ENCODE data around the gene TMCC2. TPM values are rescaled to one million over a fixed set of nuclear protein-coding genes. Genes with fewer than 3 reads are reported as not detected.

TMCC2 gene, protein sequence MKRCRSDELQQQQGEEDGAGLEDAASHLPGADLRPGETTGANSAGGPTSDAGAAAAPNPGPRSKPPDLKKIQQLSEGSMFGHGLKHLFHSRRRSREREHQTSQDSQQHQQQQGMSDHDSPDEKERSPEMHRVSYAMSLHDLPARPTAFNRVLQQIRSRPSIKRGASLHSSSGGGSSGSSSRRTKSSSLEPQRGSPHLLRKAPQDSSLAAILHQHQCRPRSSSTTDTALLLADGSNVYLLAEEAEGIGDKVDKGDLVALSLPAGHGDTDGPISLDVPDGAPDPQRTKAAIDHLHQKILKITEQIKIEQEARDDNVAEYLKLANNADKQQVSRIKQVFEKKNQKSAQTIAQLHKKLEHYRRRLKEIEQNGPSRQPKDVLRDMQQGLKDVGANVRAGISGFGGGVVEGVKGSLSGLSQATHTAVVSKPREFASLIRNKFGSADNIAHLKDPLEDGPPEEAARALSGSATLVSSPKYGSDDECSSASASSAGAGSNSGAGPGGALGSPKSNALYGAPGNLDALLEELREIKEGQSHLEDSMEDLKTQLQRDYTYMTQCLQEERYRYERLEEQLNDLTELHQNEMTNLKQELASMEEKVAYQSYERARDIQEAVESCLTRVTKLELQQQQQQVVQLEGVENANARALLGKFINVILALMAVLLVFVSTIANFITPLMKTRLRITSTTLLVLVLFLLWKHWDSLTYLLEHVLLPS
- total RNA-seq (2014; rRNA removed; shearing (Covaris generic)): 3.2 and 4.8 TPM in 2 replicates

DNA sequence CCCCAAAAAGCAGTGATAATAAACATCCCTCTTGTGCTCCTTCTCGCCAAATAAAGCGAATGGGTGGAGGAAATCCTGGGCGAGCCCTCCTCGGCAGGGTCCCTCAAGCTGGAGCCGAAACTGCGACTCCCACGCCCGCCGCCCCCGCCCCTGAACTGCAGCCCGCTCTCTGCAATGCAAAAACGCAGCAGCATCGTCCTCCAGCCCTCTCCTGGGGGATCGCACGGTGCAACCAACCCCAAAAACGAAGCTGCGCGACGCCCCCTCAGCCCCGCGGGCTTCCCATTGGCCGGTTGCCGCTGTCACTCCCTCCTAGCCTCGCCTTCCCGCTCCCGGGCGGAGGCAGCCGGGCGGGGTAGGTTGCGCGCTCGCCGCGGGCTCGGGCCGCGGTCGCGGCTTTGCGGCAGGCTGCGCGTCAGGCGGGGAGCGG is at the start of gene TMCC2:
TSS of gene TMCC2 (plus strand) at position 363 of the 430 bp plus-strand sequence. CDS start 619 bp downstream, outside the sequence.
- peak; percentile 94 for DNase-seq (ENCODE audit: low read depth)

DNA sequence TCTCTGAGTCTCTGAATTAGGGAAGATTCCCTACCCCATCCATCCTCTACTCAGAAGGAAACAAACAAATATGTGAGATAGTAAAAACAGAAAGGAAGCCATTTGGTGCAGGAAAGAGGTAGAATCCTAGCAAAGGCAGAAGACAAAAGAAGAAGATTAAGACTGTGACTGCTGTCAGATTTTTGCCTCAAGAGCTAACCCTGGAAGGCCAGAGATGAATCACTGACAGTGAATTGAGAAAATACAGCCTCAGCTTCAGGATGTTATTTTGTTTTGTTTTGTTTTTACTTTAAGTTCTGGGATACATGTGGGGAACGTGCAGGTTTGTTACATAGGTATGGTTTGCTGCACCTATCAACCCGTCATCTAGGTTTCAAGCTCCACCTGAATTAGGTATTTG is 47.9 kb upstream of the TMCC2 start:
- DNase-seq (ENCODE audit: low read depth): no peak

DNA sequence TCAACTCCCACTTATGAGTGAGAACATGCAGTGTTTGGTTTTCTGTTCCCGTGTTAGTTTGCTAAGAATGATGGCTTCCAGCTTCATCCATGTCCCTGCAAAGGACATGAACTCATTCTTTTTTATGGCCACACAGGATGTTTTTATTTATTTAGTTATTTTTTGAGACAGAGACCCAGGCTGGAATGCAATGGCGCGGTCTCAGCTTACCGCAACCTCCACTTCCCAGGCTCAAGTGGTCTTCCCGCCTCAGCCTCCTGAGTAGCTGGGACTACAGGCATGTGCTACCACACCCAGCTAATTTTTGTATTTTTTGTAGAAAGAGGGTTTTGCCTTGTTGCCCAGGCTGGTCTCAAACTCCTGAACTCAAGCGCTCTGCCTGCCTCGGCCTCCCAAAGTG is 47.4 kb upstream of the TMCC2 start:
- peak; percentile 15 for DNase-seq (ENCODE audit: low read depth)

DNA sequence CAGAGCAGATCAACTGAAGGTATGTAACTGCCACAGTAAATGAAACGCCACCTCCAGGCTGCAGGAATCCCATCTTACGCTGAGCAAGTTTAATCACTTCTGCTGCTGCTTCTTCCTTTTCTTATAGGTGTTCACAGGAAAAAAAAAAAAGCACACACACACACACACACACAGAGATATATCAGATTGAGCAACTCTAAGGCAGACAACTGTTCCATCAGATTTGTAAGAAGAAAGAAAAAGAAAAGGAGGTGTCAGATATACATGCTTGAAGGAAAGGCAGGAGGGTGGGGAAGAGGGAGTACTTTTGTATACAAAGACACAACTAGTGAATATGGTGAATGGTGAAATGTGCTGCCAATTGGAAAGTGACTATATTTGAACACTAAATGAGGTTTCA is 44.8 kb upstream of the TMCC2 start:
- DNase-seq (ENCODE audit: low read depth): no peak

DNA sequence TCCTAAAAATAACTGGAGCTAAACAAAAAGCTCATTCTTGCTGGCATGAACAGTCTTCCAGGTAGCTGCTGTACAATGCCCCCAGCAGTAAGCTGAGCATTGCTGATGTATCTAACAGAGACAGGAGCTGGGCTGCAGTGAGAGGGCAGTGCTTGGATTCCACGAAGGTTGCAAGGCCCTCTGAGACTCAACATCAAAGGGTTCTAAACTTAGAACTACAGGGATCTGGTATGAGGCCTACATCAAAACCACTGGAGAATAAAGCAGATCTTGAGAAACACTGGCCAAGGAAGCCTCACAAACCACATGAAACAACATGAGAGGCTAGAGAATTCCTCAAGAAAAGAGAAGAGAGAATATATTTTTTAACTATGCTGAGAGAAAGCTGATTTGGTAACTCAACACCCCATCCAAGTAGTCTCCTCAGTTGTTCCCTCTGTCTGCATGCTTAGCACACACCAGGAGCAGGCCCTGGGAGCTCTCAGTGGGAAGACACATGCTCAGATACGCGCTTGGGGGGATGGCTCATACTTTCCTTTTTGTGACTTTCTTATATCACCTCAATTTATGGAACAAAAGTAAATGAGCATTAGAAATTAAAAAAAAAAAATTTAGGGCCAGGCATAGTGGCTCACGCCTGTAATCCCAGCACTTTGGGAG is 43.9 kb upstream of the TMCC2 start:
- no peak for DNase-seq (ENCODE audit: low read depth)

DNA sequence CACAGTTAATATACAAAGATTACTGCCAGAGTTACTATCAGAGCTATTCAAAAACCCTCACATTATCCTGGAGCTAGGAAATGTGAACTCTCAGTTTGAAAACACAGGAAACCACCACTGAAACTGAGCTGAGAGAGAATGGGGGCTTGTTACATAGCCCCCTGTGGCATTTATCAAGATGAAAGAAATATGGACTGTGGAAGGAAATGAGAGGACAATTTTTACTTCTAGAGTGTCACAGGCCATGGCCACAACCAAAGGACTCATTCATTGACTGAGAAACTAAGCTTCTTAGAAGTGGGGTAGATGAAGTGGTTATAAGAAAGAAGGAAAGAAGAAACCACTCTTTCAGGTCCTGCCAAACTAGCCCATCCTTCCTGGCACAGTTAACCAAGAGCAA is 41.6 kb upstream of the TMCC2 start:
- DNase-seq (ENCODE audit: low read depth): no peak

DNA sequence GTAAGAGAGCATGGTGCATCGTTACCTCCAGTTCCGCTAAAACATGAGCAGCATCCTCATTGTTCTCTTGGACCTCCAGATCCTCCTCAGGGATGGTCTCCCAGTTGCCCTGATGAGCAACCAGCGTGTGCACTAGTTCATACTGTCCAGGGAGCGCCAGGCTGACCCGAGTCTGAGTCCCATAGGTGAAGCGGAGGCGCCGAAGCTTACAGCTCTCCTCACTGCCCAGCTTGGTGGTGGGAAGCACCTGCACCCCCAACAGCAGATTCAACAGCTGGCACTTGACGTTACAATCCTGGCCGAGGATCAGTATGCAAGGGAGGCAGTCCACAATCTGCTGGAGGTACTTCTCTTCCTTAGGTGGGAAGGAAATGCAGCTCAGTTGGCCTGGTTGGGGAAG is 40.3 kb upstream of the TMCC2 start:
- no peak for DNase-seq (ENCODE audit: low read depth)

DNA sequence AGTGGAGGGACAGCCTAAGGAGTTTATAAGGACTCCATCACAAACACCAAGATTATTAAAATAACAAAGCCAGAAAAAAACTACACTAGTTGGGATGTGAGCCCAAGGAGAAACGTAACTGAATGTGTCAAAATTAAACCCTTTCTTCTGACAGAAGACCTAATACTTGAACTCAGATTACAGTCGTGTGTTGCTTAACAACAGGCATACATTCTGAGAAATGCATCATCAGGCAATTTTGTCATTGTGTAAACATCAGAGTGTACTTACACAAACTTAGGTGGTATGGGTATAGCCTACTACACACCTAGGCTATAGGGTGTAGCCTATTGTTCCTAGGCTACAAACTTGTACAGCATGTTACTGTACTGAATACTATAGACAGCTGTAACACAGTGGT is 39.6 kb upstream of the TMCC2 start:
- no peak for DNase-seq (ENCODE audit: low read depth)

DNA sequence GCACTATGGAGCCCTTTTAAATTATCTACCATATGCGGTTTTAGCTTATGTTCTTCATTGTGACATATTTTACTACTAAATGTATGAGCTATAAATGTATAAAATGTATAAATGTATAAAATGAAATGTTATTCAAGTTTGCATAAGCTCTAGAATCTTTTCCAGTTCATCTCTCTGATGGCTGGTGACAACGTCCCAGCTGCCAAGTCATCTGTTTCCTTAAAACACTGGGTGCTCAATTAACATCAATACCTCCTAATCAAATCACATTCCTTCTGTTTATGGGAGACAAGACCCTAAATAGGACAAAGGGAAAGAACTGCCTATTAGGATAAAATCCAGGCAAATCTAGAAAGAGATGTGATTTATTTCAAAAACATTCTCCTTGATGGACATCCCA is 39.1 kb upstream of the TMCC2 start:
- no peak for DNase-seq (ENCODE audit: low read depth)

DNA sequence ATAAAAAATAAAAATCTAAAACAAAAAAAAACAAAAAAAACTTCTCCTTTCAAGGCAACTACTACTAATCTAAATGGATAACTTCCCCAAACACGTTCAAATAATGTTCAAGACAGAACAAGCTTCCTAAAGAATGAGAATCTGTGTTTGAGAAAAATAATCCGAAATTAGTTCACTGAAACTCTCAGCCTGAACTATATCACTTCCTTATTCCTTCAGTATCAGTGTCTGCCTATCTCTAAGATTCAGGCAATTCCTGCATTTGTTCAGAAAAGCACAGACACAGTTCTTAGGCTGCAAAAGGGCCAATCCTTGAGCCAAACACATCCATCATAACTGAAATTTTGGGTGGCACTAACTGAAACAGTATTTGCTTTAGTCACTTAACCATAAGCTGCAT is 38.6 kb upstream of the TMCC2 start:
- no peak for DNase-seq (ENCODE audit: low read depth)

DNA sequence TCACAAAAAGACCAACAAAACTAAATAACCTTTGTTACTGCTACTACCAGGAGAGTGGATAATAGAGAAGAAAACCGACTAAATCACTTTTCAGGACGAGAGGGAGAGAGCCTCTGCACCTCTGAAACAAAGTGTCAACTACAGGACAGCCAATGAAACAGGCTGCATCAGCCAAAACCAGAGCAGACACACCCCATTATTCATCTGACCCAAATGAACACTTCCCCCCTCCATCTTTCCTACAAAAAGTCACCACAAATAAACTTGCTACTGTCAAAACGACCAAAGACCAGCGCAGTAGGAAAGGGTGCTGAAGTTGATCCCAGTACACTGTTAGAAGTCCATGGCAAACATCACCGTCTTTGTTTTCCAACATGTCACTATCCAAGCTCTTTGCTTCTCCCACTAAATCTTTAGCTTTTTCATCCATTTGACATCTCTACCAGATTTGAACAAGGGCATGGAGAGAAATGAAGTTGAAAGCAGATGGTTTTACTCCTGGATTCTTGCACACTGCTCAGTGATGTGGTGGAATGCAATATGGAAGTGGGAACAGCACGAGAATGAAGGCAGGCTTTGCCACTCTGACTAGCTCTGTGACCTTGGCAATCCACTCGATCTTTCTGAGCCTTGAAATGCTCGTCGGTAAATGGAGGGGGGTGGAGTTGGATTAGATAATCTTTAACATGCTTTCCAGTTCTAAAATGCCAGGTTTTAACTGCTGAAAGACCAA is 36.7 kb upstream of the TMCC2 start:
- no peak for DNase-seq (ENCODE audit: low read depth)

DNA sequence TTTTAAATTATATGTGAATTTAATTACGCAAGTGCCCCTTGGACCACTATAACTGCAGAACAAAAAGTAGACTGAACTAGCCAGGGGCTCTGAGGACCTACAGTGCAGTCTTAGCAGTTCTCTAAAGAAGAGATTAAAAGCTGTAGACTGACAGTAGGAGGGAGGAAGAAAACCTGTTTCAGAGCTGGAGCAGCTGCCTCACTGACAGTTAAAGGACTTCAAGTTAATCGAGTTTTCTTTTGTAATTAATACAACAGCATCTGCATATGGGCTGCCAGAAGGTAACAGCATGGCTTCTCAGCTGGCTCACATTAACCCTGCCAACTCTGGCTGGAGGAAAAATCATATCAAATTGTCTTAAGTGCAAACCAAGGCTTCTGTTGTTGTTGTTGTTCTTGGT is 36.1 kb upstream of the TMCC2 start:
- no peak for DNase-seq (ENCODE audit: low read depth)

DNA sequence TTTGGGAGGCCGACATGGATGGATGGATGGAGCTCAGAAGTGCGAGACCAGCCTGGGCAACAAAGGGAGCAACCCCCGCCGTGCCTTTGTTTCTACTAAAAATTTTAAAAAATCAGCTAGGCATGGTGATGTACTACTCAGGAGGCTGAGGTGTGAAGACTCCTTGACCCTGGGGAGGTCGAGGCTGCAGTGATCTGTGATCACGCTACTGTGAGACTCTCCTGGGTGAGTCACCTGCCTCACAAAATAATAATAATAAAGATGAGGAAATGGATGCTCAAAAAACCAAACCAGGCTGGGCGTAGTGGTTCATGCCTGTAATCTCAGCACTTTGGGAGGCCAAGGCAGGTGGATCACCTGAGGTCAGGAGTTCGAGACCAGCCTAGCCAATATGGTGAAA is 35.5 kb upstream of the TMCC2 start:
- DNase-seq (ENCODE audit: low read depth): no peak

DNA sequence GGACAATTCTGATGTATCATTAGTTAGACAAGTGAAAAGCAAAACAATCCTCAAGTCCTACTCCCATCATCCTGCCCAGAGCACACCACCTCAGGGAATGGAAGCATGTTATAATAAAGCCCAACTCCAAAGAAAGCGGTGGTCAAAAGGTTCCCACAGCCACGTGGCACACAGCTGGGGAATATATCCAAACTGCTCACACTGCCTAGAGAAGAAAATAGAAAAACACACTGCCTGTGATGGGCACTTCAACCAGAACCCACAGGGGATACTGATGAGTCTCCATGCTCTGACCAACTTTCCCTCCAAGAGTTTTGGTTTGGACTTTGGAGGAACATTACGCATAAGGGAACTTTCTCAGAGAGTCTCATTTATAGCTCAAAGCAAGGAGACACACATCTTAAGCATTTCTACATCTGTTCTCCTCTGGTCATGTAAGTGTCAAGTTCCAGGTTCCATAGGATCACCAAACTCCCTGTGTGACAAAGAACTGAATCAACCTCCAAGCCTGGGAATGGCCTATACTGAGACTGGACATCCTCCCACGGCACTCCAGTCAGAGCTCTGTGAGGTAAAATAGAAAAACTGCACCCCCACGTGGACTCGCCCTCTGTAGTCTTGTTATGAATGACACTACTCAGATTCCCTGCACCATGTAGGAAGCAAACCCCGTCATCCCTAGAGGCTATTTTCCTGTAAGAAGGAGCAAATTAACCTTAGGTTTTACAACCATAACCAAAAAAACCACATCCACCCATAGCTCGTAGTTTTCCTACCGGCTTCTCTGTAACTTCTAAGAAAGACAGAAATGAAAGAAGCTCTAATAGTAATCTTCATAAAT is 28.4 kb upstream of the TMCC2 start:
- DNase-seq (ENCODE audit: low read depth): peak; percentile 57

DNA sequence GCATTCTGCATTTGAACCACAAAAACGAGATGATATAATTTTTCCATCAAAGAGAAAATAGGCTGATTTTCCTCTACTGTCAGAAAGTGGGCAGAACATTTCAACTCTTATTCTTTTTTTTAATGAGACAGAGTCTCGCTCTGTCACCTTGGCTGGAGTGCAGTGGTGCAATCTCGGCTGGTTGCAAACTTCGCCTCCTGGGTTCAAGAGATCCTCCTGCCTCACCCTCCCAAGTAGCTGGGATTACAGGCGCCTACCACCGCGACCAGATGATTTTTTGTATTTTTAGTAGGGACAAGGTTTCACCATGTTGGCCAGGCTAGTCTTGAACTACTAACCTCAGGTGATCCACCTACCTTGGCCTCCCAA is 27.8 kb upstream of the TMCC2 start:
- no peak for DNase-seq (ENCODE audit: low read depth)

DNA sequence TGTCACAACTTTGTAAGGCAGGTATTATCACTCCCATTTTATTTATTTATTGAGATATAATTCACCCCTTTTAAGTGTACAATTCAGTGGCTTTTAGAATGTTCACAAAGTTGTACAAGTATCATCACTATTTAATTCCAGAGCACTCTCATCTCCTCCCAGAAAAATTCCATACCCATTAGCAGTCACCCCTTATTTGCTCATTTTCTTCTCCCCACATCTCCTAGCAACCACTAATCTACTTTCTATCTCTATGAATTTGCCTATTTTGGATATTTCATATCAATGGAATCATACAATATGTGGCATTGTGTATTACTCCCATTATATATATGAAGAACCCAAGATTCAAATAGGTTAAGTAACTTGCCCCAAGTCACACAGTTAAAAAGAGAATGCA is 23.2 kb upstream of the TMCC2 start:
- DNase-seq (ENCODE audit: low read depth): no peak

DNA sequence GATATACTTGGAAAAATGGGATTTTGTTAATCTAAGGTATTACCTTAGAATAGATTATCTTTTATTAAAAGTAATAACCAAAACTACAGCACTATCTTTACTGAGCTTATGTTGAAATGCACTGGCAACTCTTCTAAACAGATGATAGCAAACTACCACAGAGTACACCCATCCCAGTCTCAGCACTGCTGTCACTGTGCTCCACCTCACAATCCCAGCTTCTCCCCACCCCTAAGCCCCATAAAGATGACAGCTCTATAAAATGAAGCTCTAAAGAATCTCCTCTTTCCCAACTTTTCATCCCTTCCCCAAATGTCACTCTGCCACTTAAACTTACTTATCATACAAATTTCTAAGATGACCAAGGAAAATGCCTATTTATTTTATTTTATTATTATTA is 22.7 kb upstream of the TMCC2 start:
- no peak for DNase-seq (ENCODE audit: low read depth)

DNA sequence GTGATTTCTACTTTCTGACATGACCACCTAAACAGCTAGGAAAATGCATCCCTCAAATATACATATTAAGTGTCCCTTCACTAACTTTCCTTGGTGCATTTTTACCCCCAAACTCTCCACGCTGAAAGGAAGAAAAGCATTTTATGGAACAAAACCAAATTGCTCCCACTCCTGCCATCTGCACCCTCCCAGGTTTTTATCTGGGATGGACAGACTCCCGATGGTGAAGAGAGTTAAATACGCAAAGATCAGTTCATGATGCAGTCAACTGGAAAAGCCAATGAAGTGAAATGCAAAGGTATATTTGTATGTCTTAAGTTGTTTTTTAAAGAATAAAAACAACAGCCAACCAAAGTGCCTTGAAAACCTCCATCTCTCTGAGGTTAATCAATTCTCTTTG is 18.9 kb upstream of the TMCC2 start:
- DNase-seq (ENCODE audit: low read depth): no peak

DNA sequence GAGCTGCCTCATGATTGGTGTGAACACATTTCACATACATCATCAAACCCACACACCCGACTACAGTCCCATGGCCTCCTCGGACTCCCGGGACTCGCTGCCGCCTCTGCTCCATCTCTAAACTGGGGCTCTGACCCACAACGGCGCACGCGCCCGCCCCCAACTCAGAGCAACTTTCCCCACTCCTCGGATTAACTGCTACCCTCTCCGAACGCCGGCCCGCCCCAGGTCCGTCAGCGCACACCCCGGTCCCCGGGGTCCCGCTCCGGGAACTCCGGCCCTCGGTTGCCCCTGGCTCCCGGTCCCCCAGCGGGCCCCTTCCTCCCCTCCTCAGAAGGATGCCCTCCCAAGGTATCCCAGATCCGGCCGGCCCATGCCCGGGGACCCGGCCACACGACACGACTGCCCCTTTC is 17.0 kb upstream of the TMCC2 start:
- peak; percentile 28 for DNase-seq (ENCODE audit: low read depth)

DNA sequence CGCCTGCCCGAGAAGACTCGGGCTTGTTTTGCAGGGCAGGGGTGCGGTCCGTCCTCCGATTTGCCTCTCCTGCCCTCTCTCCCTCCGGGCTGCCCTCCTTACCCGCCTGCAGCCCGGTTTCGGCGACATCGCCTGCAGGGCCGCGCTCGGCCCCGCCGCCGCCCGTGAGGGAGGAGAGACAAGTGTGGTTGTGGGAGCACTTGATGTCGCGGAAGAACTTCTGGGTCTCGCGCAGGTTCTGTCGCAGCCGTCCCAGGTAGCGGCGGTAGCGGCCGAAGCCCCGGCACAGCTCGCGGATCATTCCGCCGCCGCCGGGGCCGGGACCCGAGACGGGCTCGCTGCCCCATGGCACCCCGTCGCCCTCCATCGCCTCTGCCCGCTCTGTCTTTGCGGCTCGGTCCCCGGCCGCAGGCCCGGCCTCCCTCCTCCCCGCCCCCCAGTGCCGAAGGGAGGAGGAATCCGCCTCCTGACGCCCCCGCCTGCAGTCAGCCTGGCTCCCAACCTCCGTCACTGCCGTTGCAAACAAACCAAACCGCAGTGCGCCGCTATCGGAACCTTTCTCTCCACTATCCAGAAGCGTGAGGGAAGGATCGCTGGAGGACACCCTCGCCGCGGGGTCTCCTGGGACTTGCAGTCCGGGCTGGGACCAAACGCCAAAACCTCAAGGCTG is 16.4 kb upstream of the TMCC2 start, which contains the start of gene DSTYK:
TSS of gene DSTYK (minus strand) at position 534 of the 670 bp plus-strand sequence. CDS start at position 367, 167 bp downstream.
- peak; percentile 97 for DNase-seq (ENCODE audit: low read depth)

Measured in Daoy (cell line).